ENCODE results near the gene PGPEP1.
A peak's percentile ranks its signal among the peaks of the same experiment; 100 is the strongest.

The PGPEP1 gene

DNA sequence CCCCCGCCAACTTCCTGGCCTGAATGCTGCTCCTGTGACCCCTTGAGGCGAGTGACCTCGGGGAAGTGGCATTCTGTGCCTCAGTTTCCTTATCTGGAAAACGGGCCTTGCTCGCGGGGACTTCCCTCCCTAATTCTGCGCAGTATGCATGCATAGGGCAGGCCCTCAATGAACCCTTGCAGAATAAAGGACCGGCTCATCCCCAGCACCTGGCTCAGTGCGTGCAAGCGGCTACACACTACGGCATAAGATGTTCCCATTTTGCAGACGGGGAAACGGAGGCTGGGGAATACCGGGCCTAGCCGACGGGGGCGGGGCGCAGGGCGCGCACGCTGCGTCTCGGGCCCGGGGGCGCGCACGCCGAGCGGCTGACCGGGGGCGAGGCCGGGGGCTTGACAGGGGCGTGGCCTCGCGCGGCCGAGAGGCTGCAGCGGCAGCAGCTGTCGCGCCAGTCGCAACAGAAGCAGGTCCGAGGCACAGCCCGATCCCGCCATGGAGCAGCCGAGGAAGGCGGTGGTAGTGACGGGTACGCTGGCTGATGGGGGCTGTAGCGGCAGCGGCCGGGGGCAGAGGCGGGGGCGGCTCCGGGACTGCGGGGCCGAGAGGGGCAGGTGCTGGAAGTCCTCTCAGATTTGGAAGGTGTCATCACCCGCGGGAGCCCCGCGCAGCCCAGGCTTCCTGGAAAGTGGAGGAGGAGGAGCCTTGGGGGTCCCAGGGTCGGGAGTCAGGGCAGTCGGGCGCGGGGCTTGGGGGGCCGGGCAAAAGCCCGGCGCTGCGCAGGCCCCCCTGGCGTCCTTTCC lies at the start of gene PGPEP1:
TSS of gene PGPEP1 (plus strand) at position 409 of the 800 bp plus-strand sequence. CDS start at position 493, 84 bp downstream.
- peak; percentile 80 for DNase-seq (ENCODE audit: low spot score)

GRCh38 chr19:18291019-18291524 lies 49.3 kb upstream of the PGPEP1 start:
- DNase-seq (ENCODE audit: low spot score): no peak

GRCh38 chr19:18291590-18292461 lies 48.6 kb upstream of the PGPEP1 start:
- DNase-seq (ENCODE audit: low spot score): peak; percentile 84

DNA sequence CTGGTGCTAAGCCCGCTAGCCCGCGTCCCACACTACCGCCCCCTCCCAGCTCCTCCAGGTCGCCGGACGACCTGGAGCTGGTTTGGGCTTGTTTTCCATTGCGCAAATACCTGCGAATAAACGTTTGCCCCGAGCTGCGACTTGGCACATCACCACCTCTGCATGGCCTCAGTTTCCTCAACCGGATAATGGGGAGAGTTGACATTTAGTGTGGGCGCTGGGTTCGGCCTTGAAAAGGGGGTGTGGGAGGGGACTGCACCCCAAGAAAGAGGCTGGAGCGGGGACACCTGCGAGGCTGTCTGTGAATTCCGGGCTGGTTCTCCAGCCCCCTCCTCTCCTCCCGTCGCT lies 48.0 kb upstream of the PGPEP1 start:
- peak; percentile 73 for DNase-seq (ENCODE audit: low spot score)

GRCh38 chr19:18292810-18293641 lies 47.4 kb upstream of the PGPEP1 start:
- DNase-seq (ENCODE audit: low spot score): peak; percentile 91

GRCh38 chr19:18293642-18294466 lies 46.5 kb upstream of the PGPEP1 start:
- no peak for DNase-seq (ENCODE audit: low spot score)

DNA sequence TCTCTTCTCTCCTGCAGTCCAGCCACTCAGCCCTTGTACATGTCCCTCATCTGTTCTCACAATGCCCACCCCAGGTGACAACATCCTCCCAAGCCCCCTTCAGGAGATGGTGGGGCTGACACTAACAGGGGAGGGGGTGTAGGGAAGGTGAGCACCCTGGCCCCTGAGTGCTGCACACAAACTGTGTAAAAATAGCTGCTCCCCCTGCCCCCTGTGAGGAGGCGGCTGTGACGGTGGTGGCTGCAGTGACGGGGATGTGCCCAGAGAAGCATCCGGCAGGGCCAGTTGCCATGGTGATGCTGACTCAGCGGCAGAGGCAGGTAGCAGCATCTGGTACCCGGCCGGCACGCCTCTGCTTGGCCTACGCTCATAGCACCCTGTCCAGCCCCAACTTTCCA lies 45.9 kb upstream of the PGPEP1 start:
- no peak for DNase-seq (ENCODE audit: low spot score)

DNA sequence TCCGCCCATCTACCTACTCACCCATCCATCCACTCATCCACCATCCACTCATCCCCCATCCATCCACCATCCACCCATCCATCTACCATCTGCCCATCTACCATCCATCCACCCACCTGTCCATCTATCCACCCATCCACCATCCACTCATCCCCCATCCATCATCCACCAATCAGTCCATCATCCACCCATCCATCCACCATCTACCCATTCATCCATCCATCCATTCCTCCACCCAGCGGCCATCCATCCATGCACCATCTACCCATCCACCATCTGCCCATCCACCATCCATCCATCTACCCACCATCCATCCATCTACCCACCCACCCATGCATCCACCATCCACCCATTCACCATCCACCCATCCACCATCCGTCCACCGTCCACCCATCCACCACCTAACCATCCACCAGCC lies 45.4 kb upstream of the PGPEP1 start:
- DNase-seq (ENCODE audit: low spot score): no peak

DNA sequence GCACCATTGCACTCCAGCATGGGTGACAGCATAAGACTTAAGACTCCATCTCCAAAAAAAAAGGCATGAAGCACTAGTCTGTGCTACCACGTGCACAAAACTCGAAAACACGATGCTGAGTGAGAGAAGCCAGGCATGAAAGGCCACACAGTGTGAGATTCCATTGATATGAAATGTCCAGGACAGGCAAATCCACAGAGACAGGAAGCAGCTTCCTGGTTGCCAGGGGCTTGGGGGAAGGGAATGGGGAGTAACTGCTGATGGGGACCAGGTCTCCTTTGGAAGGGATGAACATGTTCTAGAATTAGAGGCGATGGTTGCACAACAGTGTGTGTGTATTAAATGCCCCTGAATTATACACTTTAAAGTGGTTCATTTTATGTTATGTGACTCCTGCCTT lies 43.1 kb upstream of the PGPEP1 start:
- DNase-seq (ENCODE audit: low spot score): no peak

DNA sequence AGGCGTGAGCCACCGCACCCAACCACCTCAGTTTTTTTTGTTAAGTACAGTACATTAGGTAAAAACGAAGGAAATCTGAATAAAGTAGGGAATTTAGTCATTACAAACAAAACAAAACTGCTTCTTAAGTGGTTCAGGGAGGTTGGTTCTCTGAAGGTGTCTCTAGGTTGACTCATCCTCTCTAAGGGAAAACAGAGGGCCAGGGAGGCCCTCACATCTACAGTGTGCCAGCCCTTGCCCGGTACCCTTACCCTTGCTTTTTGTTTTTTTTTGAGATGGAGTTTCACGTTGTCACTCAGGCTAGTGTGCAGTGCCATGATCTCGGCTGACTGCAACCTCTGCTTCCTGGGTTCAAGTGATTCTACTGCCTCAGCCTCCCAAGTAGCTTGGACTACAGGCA lies 41.8 kb upstream of the PGPEP1 start:
- DNase-seq (ENCODE audit: low spot score): no peak

GRCh38 chr19:18299654-18300053 lies 40.7 kb upstream of the PGPEP1 start:
- no peak for DNase-seq (ENCODE audit: low spot score)

DNA sequence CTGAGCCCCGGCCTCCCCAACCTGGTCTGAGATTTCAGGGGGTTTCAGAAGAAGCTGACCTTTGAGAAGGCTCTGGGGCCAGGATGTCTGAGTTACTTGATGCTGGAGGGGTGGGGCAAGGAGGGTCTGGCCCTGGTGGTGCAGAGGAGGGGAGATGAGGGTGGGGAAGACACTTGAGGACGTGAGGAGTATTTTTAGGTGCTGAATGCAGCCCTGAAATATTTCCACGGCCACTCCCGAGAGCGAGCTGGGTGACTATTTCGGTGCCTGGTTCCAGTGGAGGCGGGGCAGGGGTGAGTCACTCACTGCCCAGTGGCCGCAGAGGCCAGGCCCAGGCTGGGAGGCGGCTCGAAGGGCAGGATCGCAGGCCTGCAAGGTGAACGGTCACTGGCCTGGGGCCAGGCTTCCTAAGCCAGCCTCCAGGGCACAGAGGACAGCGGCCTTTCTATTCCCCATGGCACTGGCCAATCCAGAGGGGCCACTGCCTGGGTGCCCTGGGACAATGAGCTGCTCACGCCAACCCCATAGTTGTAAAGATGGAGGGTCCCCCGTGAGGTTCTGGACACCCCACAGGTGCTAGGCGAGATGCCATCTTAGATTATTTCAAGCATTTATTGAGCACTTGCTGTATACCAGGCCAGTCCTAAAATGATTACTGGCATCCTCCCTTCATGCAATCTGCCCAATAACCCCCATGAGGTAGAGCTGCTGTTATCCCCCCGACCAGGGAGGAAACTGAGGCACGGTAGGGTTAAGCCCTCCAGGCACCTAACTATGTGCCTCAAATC lies 39.3 kb upstream of the PGPEP1 start:
- no peak for DNase-seq (ENCODE audit: low spot score)

- no peak for DNase-seq (ENCODE audit: low spot score)
These were observed 38.7 kb upstream of the PGPEP1 start for GRCh38 chr19:18301718-18302111.

DNA sequence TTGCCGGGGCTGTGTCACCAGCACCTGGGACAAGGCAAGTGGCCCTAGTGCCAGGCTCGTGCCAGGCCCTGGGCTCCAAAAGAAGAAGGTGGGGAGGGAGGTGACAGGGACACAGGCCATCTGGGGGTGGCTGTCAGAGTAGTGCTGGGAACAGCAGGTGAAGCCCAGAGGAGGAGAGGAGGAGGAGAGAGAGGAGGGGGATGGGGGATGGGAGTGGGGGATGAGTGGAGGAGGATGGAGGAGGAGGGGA lies 36.3 kb upstream of the PGPEP1 start:
- DNase-seq (ENCODE audit: low spot score): no peak

DNA sequence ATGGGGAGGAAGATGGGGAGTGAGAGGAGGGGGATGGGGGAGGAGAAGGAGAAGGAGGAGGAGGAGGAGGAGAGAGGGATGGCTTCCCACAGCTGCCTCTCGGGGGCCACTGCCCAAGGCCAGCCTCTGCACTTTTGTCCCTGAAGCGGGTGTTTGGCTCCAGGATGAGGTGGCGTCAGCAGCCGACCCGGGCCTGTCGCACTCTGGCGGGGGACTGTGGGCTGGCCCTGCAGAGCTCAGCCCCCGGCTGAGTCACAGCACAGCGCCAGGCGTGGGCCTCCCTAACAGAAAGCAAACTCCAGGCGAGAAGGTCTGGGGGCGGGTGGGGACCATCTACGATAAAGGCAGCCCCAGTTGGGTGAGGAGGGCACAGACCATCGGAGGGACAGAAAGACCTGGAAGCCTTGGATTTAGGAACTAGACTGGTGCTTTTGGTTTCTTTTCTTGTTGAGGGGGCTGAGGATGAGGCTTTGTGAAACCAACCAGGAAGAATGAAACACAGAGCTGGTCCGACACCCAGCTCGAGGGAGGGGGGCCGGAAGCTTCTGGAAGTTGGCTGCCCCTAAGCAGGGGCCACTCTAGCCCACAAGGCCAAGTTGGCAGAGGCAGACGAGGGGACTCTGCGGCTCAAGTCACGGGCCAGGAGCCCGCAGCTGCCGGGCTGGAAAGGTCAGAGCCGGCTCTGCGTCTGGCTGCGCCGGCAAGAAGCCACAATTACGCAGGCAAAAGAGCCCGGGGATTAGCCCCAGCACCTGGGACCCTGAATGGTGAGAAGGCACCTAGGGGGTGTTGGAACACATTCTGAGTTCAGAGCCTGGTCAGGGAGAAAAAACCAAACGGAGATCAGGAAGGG lies 35.7 kb upstream of the PGPEP1 start:
- DNase-seq (ENCODE audit: low spot score): peak; percentile 77

DNA sequence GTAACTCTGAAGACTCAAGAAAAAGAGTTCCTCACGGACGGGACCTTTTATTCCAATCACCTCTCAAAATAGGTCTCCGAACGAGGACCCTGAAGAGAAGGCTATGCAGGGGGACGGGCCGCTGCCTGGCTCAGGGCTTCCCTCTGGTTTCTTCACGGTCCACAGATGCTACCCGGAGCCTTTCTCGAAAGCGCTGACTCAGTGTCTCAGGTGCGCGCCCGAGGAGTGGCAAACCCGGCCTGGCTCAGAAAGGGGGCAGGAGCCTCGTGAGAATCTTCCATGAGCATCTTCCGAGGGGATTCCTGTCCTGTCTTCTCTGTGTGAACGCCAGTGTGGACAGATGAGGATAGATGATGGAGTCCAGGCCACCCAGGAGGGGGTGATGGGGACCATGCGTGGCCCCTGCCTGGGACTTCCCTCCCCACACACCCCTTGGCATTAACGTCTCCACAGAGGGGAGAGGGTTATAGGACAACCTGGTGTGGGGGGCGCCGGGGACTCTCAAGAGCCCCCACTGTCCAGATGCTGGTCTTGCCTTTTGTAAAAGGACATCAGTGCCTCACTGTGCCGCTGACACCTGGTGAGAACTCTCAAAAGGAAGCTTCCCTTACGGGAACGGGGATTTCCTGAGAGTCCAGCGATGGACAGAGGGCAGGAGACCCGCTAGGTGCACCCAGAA lies 34.0 kb upstream of the PGPEP1 start:
- no peak for DNase-seq (ENCODE audit: low spot score)

- no peak for DNase-seq (ENCODE audit: low spot score)
These were observed 33.5 kb upstream of the PGPEP1 start for GRCh38 chr19:18306888-18307260.

- DNase-seq (ENCODE audit: low spot score): no peak
These were observed 33.1 kb upstream of the PGPEP1 start for GRCh38 chr19:18307271-18307681.
